ENCODE measurements around the gene ZNF608.

- TF ChIP-seq POLR2A (IDR thresholded peaks at IDR 0.05): no peak
- TF ChIP-seq CTCF (IDR thresholded peaks at IDR 0.05 in 8 of 11, conservative IDR thresholded peaks at IDR 0.05 in 3 of 11): no peak
These were observed 14.2 kb upstream of the ZNF608 start for GRCh38 chr5:124760608-124761007.
